GM13976 (cell line): ENCODE results near the gene RGS12.

Source experiments
- DNase-seq: peaks from one replicate; pipeline ENCODE4 v3.0.0; 2012; ENCODE audit warnings: low spot score
- CTCF ChIP-seq: IDR thresholded peaks from 2 replicates; pipeline ENCODE4 v1.5.1; 2012; ENCODE audit warnings: borderline replicate concordance, mild to moderate bottlenecking; ENCODE audit not compliant: insufficient read depth; ENCODE audit errors: extremely low read depth, missing control alignments, control extremely low read depth
- in situ Hi-C: fragments of 300-500 bp; cut with MboI; formaldehyde crosslinking; loops from one replicate; pipeline ENCODE4 v1.12.0; 2022; ENCODE audit warnings: low sequenced_read_pairs, mixed read lengths, inconsistent platforms; ENCODE audit not compliant: unreplicated experiment

RGS12 gene

GRCh38 chr4:3311095-3311372 lies 18.2 kb downstream of the RGS12 start:
- no peak for TF ChIP-seq CTCF
- no peak for DNase-seq
- in situ Hi-C loops = no loop called here

- no peak for TF ChIP-seq CTCF
- DNase-seq = no peak
- in situ Hi-C loops = no loop called here
Observed at GRCh38 chr4:3311489-3312171, 18.8 kb downstream of the RGS12 start.

- in situ Hi-C loops = no loop called here
- DNase-seq = no peak
- no peak for TF ChIP-seq CTCF
Observed at GRCh38 chr4:3312362-3312761, 19.5 kb downstream of the RGS12 start.

- no peak for TF ChIP-seq CTCF
- DNase-seq = no peak
- in situ Hi-C loops = no loop called here
Observed at GRCh38 chr4:3313139-3313538, 20.3 kb downstream of the RGS12 start.

GRCh38 chr4:3313556-3314228 lies 20.9 kb downstream of the RGS12 start:
- DNase-seq = no peak
- no peak for TF ChIP-seq CTCF
- in situ Hi-C loops = no loop called here

GRCh38 chr4:3314706-3315260 lies 22.0 kb downstream of the RGS12 start:
- in situ Hi-C loops = no loop called here
- TF ChIP-seq CTCF = no peak
- DNase-seq = no peak
